Activated CD8-positive, alpha-beta memory T cell treated with anti-CD3 and anti-CD28 coated beads, Interleukin-2, amount 10 ng/mL, durations not matched to agents 7 days and 5 days (primary cell): ENCODE measurements around the gene VAV3. TPM values are rescaled to one million over a fixed set of nuclear protein-coding genes. Genes with fewer than 3 reads are reported as not detected.

ENCODE experiments used
- ATAC-seq: fragments of 150-1000 bp; cut with Tn5 transposase; one replicate; pipeline ENCODE4 v1.10.0; 2021; ENCODE audit warnings: moderate library complexity
- CTCF ChIA-PET: fragments of 350-600 bp; sonication (Branson Sonifier 250); formaldehyde crosslinking; loops from one replicate; lab custom pipeline; 2021; ENCODE audit warnings: antibody characterized with exemption; lab: Charles Lee
- DNase-seq: peaks from one replicate; pipeline ENCODE4 v3.0.0-alpha.2; 2020
- H3K27ac Mint-ChIP-seq: one replicate; pipeline ENCODE4 v1.8.0; 2021; ENCODE audit warnings: mild to moderate bottlenecking, mixed read lengths
- H3K27me3 Mint-ChIP-seq: one replicate; pipeline ENCODE4 v1.8.0; 2021; ENCODE audit warnings: mixed read lengths
- H3K36me3 Mint-ChIP-seq: one replicate; pipeline ENCODE4 v1.8.0; 2021; ENCODE audit warnings: mild to moderate bottlenecking, mixed read lengths
- H3K4me1 Mint-ChIP-seq: one replicate; pipeline ENCODE4 v1.8.0; 2021; ENCODE audit warnings: mixed read lengths
- H3K4me3 Mint-ChIP-seq: one replicate; pipeline ENCODE4 v1.8.0; 2021; ENCODE audit warnings: mild to moderate bottlenecking, moderate library complexity, mixed read lengths
- H3K9me3 Mint-ChIP-seq: one replicate; pipeline ENCODE4 v1.8.0; 2022; ENCODE audit warnings: low read depth, mixed read lengths
- total RNA-seq, 2 experiments: library from RNA; stranded (reverse); gene quantifications; one replicate each; pipeline ENCODE4 v1.2.3, GENCODE V29; 2021

Gene VAV3
- total RNA-seq, 2 experiments from 2014 or later, result 3.1 to 4.5 TPM

DNA sequence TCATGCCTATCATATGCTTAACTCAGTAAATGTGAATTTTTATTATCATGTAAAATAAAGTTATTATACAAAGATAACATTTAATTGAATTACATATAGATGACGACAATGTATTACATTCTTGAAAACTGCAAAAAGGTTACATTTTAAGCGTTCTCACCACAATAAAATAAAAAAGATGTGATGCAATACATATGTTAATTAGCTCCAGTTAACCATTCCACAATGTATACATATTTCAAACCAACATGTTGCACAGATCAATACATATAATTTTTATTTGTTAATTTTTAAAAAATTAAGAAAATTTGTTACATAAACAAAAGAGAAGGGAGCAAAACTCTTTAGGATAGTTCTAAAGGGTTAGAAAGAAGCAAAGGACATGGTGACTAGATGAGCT lies 183.7 kb downstream of the VAV3 start:
- H3K27ac Mint-ChIP-seq, result no peak overlapping the region
- H3K4me1 Mint-ChIP-seq, result peaks cover 12% of the 10 kb centered on the region
- no peaks in the 10 kb centered on the region for H3K36me3 Mint-ChIP-seq
- ATAC-seq, result no peak
- CTCF ChIA-PET, result interaction anchor here (0.8 to 12.0 kb wide), 11 partner anchors 33 to 862 kb away, joined by 3 to 218 read pairs (median 3); partner anchors contain the start of genes SLC25A24 and VAV3
- no peak for DNase-seq
- no peaks in the 10 kb centered on the region for H3K9me3 Mint-ChIP-seq
- H3K4me3 Mint-ChIP-seq, result no peak overlapping the region
- H3K27me3 Mint-ChIP-seq, result no peaks in the 10 kb centered on the region

GRCh38 chr1:107777664-107778047 lies 187.3 kb downstream of the VAV3 start:
- ATAC-seq, result no peak
- Mint-ChIP-seq H3K9me3 (no peaks in the 10 kb centered on the region), H3K36me3 (no peaks in the 10 kb centered on the region), H3K4me3 (no peak overlapping the region), H3K27ac (no peak overlapping the region), H3K4me1 (no peaks in the 10 kb centered on the region), H3K27me3 (no peaks in the 10 kb centered on the region)
- CTCF ChIA-PET, result interaction anchor here (12.0 kb wide), 1 partner anchor 349 kb away, joined by 218 read pairs; no protein-coding TSS in a partner anchor
- DNase-seq, result no peak

- no peak for ATAC-seq
- Mint-ChIP-seq H3K27me3 (no peaks in the 10 kb centered on the region), H3K4me3 (no peak overlapping the region), H3K9me3 (no peaks in the 10 kb centered on the region), H3K4me1 (no peaks in the 10 kb centered on the region), H3K36me3 (no peaks in the 10 kb centered on the region), H3K27ac (no peak overlapping the region)
- no peak for DNase-seq
- CTCF ChIA-PET, result interaction anchor here (0.8 to 1.0 kb wide), 2 partner anchors 89 to 348 kb away, joined by 3 read pairs; no protein-coding TSS in a partner anchor
Observed at GRCh38 chr1:107776900-107777663, 187.9 kb downstream of the VAV3 start.

- Mint-ChIP-seq H3K27ac (no peak overlapping the region), H3K27me3 (no peaks in the 10 kb centered on the region), H3K9me3 (no peaks in the 10 kb centered on the region), H3K4me3 (no peak overlapping the region), H3K36me3 (no peaks in the 10 kb centered on the region), H3K4me1 (no peaks in the 10 kb centered on the region)
- CTCF ChIA-PET, result no interaction called here
- ATAC-seq (no peak), DNase-seq (no peak)
Observed at GRCh38 chr1:107771377-107771776, 193.6 kb downstream of the VAV3 start.

DNA sequence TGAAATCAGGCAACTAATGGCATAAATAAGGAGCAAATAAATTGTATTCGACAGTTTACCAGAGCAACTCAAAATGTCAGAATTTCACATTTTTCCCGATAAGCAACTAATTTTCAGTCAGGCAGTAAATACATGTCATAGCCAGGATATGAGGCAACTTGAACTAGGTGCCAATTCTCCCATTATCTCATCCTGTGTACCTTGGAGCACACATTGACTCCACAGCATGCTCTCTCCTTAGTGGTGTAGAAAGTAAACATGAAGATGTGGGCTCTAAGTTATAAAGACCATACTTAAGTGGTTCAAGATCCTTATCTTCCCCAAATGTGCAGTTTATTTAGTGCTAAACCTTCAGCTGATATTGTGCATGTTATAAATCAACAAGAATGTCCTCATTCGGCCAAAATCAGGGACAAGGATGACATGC lies 197.8 kb downstream of the VAV3 start:
- no peaks in the 10 kb centered on the region for H3K36me3 Mint-ChIP-seq
- DNase-seq, result no peak
- H3K4me1 Mint-ChIP-seq, result no peaks in the 10 kb centered on the region
- no peak for ATAC-seq
- H3K9me3 Mint-ChIP-seq, result no peaks in the 10 kb centered on the region
- CTCF ChIA-PET, result no interaction called here
- H3K4me3 Mint-ChIP-seq, result no peak overlapping the region
- H3K27ac Mint-ChIP-seq, result no peak overlapping the region
- H3K27me3 Mint-ChIP-seq, result no peaks in the 10 kb centered on the region

- no peaks in the 10 kb centered on the region for H3K9me3 Mint-ChIP-seq
- DNase-seq (no peak), ATAC-seq (no peak)
- H3K27me3 Mint-ChIP-seq, result no peaks in the 10 kb centered on the region
- CTCF ChIA-PET, result no interaction called here
- H3K36me3 Mint-ChIP-seq, result no peaks in the 10 kb centered on the region
- no peak overlapping the region for H3K4me3 Mint-ChIP-seq
- H3K27ac Mint-ChIP-seq, result no peak overlapping the region
- H3K4me1 Mint-ChIP-seq, result no peaks in the 10 kb centered on the region
Observed at GRCh38 chr1:107766533-107766932, 198.4 kb downstream of the VAV3 start.

- Mint-ChIP-seq H3K4me1 (no peaks in the 10 kb centered on the region), H3K27me3 (no peaks in the 10 kb centered on the region), H3K36me3 (no peaks in the 10 kb centered on the region), H3K9me3 (no peaks in the 10 kb centered on the region), H3K27ac (no peak overlapping the region), H3K4me3 (no peak overlapping the region)
- CTCF ChIA-PET, result no interaction called here
- no peak for ATAC-seq
- no peak for DNase-seq
Observed at GRCh38 chr1:107762751-107763390, 202.1 kb downstream of the VAV3 start.

- ATAC-seq, result no peak
- no peak overlapping the region for H3K4me3 Mint-ChIP-seq
- no peak overlapping the region for H3K27ac Mint-ChIP-seq
Observed at GRCh38 chr1:107760065-107760464, 204.9 kb downstream of the VAV3 start.

GRCh38 chr1:107750364-107750959 lies 214.5 kb downstream of the VAV3 start:
- no peak overlapping the region for H3K27ac Mint-ChIP-seq
- no peaks in the 10 kb centered on the region for H3K27me3 Mint-ChIP-seq
- no peak for ATAC-seq
- H3K4me3 Mint-ChIP-seq, result no peak overlapping the region
- H3K36me3 Mint-ChIP-seq, result no peaks in the 10 kb centered on the region
- CTCF ChIA-PET, result interaction anchor here (0.8 to 1.5 kb wide), 3 partner anchors 12 to 809 kb away, joined by 3 to 4 read pairs (median 3); partner anchors contain the start of gene EEIG2
- no peaks in the 10 kb centered on the region for H3K4me1 Mint-ChIP-seq
- DNase-seq, result peak; percentile 55
- H3K9me3 Mint-ChIP-seq, result no peaks in the 10 kb centered on the region

More at GRCh38 chr1:107760065-107760464, 204.9 kb downstream of the VAV3 start:
- no peak for DNase-seq
- CTCF ChIA-PET, result no interaction called here
- Mint-ChIP-seq H3K36me3 (no peaks in the 10 kb centered on the region), H3K4me1 (no peaks in the 10 kb centered on the region), H3K9me3 (no peaks in the 10 kb centered on the region), H3K27me3 (no peaks in the 10 kb centered on the region)

- no peak for ATAC-seq
- CTCF ChIA-PET, result interaction anchor here (1.0 kb wide), 1 partner anchor 34 kb away, joined by 3 read pairs; no protein-coding TSS in a partner anchor
- no peaks in the 10 kb centered on the region for H3K27me3 Mint-ChIP-seq
Observed at GRCh38 chr1:107748531-107748930, 216.4 kb downstream of the VAV3 start.

GRCh38 chr1:107741242-107741641 lies 223.7 kb downstream of the VAV3 start:
- Mint-ChIP-seq H3K27me3 (no peaks in the 10 kb centered on the region), H3K9me3 (no peaks in the 10 kb centered on the region), H3K4me1 (no peaks in the 10 kb centered on the region), H3K27ac (no peak overlapping the region), H3K4me3 (no peak overlapping the region), H3K36me3 (no peaks in the 10 kb centered on the region)
- ATAC-seq, result no peak
- CTCF ChIA-PET, result no interaction called here
- no peak for DNase-seq

More at GRCh38 chr1:107748531-107748930, 216.4 kb downstream of the VAV3 start:
- Mint-ChIP-seq H3K36me3 (no peaks in the 10 kb centered on the region), H3K4me1 (no peaks in the 10 kb centered on the region), H3K4me3 (no peak overlapping the region), H3K27ac (no peak overlapping the region), H3K9me3 (no peaks in the 10 kb centered on the region)
- DNase-seq, result no peak

DNA sequence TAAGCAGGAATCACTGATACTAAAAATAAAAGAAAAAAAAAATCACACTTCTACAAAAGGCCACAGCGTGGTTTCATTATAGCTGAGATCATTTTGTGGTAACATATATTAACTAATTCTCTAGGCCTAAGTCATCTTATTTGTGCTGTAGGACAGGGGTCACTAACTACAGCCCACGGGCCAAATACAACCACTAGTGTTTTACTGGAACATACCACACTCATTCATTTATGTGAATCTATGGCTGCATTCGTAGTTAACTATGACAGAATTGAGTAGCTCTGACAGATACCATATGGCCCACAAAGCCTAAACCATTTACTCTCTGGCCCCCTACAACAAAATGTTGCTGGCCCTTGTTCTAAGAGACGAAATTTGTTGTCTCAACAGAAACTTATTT lies 224.4 kb downstream of the VAV3 start:
- Mint-ChIP-seq H3K4me1 (no peaks in the 10 kb centered on the region), H3K27ac (no peak overlapping the region), H3K4me3 (no peak overlapping the region), H3K27me3 (no peaks in the 10 kb centered on the region), H3K36me3 (no peaks in the 10 kb centered on the region), H3K9me3 (no peaks in the 10 kb centered on the region)
- ATAC-seq (no peak), DNase-seq (no peak)
- CTCF ChIA-PET, result no interaction called here

DNA sequence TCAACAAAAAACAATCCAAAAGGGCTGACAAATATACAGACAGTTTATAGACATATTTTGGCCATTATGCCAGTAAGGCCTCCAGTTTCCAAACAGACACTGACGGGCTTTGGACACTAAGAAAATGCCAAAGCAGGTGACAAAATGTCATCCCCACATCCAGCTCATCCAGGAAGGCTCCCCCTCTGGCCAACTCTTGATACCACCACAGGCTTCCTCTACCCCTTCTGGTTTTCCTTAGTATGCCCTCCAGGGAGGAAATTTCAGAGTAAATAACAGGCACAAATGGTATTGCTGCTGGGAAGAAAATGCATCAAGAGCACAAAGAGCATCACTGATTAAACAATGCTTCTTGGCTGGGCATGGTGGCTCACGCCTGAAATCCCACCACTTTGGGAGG lies 225.3 kb downstream of the VAV3 start:
- Mint-ChIP-seq H3K27ac (no peak overlapping the region), H3K36me3 (no peaks in the 10 kb centered on the region), H3K27me3 (no peaks in the 10 kb centered on the region), H3K4me3 (no peak overlapping the region), H3K9me3 (no peaks in the 10 kb centered on the region), H3K4me1 (no peaks in the 10 kb centered on the region)
- DNase-seq (no peak), ATAC-seq (no peak)
- CTCF ChIA-PET, result interaction anchor here (0.7 to 2.0 kb wide), 2 partner anchors 10 to 18 kb away, joined by 3 to 4 read pairs; no protein-coding TSS in a partner anchor
